Lower leg skin (tissue), 4 donors: ENCODE results near the gene HSPA9. TPM values are rescaled to one million over a fixed set of nuclear protein-coding genes. Genes with fewer than 3 reads are reported as not detected.

Experiments
- DNase-seq, 2 donors: peaks; one replicate each; pipeline ENCODE4 v3.0.0-alpha.2; 2019; ENCODE audit warnings: low spot score in 2 of 2
- H3K4me3 ChIP-seq: fragments of 200-600 bp; sonication (generic); 2 replicates; pipeline ENCODE4 v1.5.1; 2017; ENCODE audit warnings: mild to moderate bottlenecking, low read depth; ENCODE audit not compliant: poor library complexity, severe bottlenecking
- CTCF ChIP-seq, 3 donors: fragments of 450-650 bp; IDR thresholded peaks; one replicate each; pipeline ENCODE4 v1.5.1; 2016; ENCODE audit warnings: antibody characterized with exemption in 3 of 3, mild to moderate bottlenecking in 3 of 3, moderate library complexity in 2 of 3
- POLR2A ChIP-seq, 2 donors: fragments of 450-650 bp; IDR thresholded peaks; one replicate each; pipeline ENCODE4 v1.6.1; 2016 to 2017; ENCODE audit warnings: antibody characterized with exemption in 2 of 2, mild to moderate bottlenecking in 1 of 2, moderate library complexity in 1 of 2
- WGBS, 2 donors: methylation state at CpG; one replicate each; pipeline ENCODE4 v1.1.5; 2018; 5-methylcytosine and 5-hydroxymethylcytosine counted together
- intact Hi-C: fragments of 100-400 bp; cut with DNase I; formaldehyde crosslinking; loops from one replicate; pipeline ENCODE4 v1.15.0; 2023; ENCODE audit warnings: low total_unique reads
- total RNA-seq, 4 donors: library from RNA; depleted of rRNA; stranded (reverse); fragments of >200 nt; gene quantifications; one replicate each; pipeline ENCODE4 v1.1.0, GENCODE V29; 2016

HSPA9 gene
- total RNA-seq, 4 donors from 2014 or later = 206 to 248 (median 216) TPM

GRCh38 chr5:138570871-138571270, 4.3 kb downstream of the HSPA9 start:
- TF ChIP-seq POLR2A (IDR thresholded peaks at IDR 0.05) (no peak), CTCF (IDR thresholded peaks at IDR 0.05) (no peak)
- no peak overlapping the region for H3K4me3 ChIP-seq
- no peak for DNase-seq
- intact Hi-C loops = no loop called here
- WGBS, 2 donors = 97% methylated on average over 9 of the region's 9 CpGs

- TF ChIP-seq POLR2A (IDR thresholded peaks at IDR 0.05) = no peak
- no peak for TF ChIP-seq CTCF (IDR thresholded peaks at IDR 0.05)
- 91 to 96% methylated on average over 7 of the region's 7 CpGs for WGBS, 2 donors
- intact Hi-C loops = no loop called here
- DNase-seq = no peak
- no peak overlapping the region for H3K4me3 ChIP-seq
These were observed 5.4 kb downstream of the HSPA9 start for GRCh38 chr5:138569782-138570181.

DNA sequence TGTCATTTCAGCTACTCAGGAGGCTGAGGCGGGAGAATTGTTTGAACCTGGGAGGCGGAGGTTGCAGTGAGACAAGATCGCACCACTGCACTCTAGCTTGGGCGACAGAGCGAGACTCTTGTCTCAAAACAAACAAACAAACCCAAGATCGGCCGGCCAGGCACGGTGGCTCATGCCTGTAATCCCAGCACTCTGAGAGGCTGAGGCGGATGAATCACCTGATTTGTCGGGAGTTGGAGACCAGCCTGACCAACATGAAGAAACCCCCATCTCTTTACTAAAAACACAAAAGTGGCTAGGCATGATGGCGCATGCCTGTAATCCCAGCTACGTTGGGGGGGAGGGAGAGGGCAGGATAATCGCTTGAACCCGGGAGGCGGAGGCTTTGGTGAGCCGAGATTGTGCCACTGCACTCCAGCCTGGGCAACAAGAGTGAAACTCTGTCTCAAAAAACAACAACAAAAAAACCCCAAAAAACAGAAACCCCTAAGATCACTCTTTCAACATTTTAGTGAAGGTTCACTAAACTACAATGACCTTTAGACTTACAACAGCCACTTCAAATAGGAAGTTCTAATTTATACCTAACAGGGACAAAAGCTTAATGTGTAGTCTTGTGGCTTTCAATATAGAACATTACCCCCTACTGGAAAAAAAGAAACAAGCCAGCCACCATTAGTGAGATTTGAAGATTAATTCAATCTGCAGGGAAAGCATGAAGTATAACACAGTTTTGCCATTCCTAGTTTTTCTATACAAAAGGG, 7.0 kb downstream of the HSPA9 start:
- intact Hi-C loops = no loop called here
- 86 to 87% methylated on average over 16 of the region's 16 CpGs for WGBS, 2 donors
- no peak for DNase-seq
- TF ChIP-seq POLR2A (IDR thresholded peaks at IDR 0.05) (no peak), CTCF (IDR thresholded peaks at IDR 0.05) (no peak)
- no peak overlapping the region for H3K4me3 ChIP-seq

DNA sequence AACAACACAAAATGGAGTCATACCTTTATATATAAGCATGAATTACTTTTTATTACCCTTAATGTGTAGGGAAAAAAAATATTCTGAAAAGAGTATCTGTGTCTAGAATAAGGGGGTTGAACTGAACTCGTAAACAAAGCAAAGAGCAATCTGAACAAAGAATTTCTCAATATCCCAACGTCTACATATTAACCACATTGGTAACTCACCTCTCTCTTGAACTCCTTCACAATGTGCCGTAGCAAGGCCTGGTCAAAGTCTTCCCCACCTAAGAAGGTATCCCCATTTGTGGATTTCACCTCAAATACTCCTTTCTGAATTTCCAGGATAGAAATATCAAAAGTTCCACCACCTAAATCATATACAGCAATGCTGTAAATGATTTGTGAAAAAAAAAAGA, 8.4 kb downstream of the HSPA9 start:
- intact Hi-C loops = no loop called here
- H3K4me3 ChIP-seq = no peak overlapping the region
- 80 to 88% methylated on average over 3 of the region's 3 CpGs for WGBS, 2 donors
- DNase-seq = no peak
- TF ChIP-seq POLR2A (IDR thresholded peaks at IDR 0.05) (no peak), CTCF (IDR thresholded peaks at IDR 0.05) (no peak)

- intact Hi-C loops = no loop called here
- H3K4me3 ChIP-seq = no peak overlapping the region
- 89 to 91% methylated on average over 7 of the region's 7 CpGs for WGBS, 2 donors
- DNase-seq = no peak
- no peak for TF ChIP-seq CTCF (IDR thresholded peaks at IDR 0.05)
- TF ChIP-seq POLR2A (IDR thresholded peaks at IDR 0.05) = no peak
These were observed 9.9 kb downstream of the HSPA9 start for GRCh38 chr5:138565100-138565821.
